Sigmoid colon (tissue), 4 donors: ENCODE results near the gene ROMO1.

Experiments
- CTCF ChIP-seq, 4 experiments: fragments of 450-650 bp in 3 of 4; fragments of 200-600 bp in 1 of 4; IDR thresholded peaks; one replicate each; pipeline ENCODE4 v1.5.1; 2016 to 2019; ENCODE audit warnings: antibody characterized with exemption in 4 of 4, mild to moderate bottlenecking in 3 of 4, moderate library complexity in 2 of 4
- POLR2A ChIP-seq, 2 donors: fragments of 450-650 bp; IDR thresholded peaks; one replicate each; pipeline ENCODE4 v1.6.1; 2016; ENCODE audit warnings: antibody characterized with exemption in 2 of 2, mild to moderate bottlenecking in 2 of 2, moderate library complexity in 2 of 2
- POLR2AphosphoS5 ChIP-seq, 4 donors: sonication (generic); formaldehyde crosslinking; IDR thresholded peaks; one replicate each; pipeline ENCODE4 v1.6.1; 2017; ENCODE audit warnings: antibody characterized with exemption in 4 of 4

DNA sequence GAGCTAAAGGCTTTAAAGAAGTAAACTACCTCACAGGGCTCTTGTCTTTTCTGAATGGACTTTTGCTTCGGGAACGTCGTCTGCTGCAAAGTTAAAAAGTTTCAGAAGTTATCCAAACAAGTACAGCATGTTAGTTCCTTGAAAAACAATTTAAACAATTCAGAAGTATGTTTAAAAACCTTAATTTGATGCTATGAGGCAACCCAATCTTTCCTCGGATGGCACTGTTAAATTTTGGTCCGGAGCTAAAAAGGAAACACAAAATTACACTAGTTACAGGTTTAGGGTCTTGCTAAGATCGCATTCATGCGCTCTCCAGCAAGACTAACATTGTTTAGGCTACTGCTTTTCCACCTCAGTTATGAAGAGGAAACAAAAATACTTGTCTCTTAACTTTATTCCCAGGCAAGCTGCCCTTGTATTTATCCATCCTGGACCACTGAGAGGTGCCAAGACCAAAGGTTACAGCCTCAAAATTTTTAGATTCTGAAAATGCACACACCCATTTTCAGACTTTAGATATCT is 30.1 kb downstream of the ROMO1 start:
- no peak for TF ChIP-seq CTCF (IDR thresholded peaks at IDR 0.05)
- TF ChIP-seq POLR2A (IDR thresholded peaks at IDR 0.05) = no peak
- TF ChIP-seq POLR2AphosphoS5 (IDR thresholded peaks at IDR 0.05) = no peak
